Measurements from ENCODE around the gene THPO. TPM values are rescaled to one million over a fixed set of nuclear protein-coding genes. Genes with fewer than 3 reads are reported as not detected.

The THPO gene
- total and polyA plus RNA-seq, 9 of the 15 experiments (the other 6 are each of a cell fraction or from before 2014, with no cell fraction given), result 0.11 to 1.1 (median 0.35) TPM; not detected in 1

DNA sequence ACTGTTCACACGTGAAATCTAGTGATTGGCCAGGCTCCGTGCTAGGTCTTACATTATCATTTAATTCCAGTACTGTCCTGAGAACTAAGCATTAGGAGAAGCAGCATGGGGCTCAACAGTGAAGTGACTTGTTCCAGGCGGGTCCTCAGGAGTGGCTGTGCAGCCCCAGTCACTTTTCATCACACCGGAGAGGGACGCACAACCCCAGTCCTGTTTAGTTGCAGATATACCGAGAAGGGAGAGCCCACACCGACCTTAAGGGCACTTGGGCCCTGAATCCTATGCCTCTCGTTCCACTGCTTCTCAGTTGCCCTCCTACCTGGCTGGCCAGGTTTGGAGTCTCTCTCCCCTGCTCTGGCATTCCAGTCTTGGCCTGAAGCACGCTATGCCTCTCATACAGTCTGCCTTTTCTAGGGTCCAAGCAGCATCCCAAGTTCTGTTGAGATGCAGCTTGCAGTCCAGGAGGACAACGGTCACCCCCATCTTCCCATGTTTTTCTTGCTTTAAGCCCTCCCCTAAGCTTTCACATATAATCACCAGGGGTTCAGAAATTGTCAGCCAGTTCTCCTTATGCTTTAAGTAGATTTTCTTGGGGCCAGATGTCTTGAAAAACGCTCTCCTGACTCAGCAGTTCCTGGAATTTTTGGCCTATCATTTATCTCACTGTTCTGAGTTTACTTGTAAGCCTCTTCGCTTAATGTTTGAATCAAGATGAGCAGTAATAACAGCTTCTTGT is 30.5 kb downstream of the THPO start (continued):
- TF ChIP-seq TRIM24 (IDR thresholded peaks at IDR 0.05) (0 out of 4 replicates have a peak, but pooled peaks of 1 of the 2 experiments have one; percentile 34), ZFX (CRISPR knock-in tag; IDR thresholded peaks at IDR 0.05) (peak; percentile 29; the same call in 1 of the 2 replicates), ZNF174 (CRISPR knock-in tag; IDR thresholded peaks at IDR 0.05) (no peak), FOXK2 (conservative IDR thresholded peaks at IDR 0.05 in 1 of 2, IDR thresholded peaks at IDR 0.05 in 1 of 2; ENCODE audit: low read depth in 2 of 2) (peak in 1 of 2 experiments; percentile 29; a peak in 1 of 4 replicates), PHB (CRISPR knock-in tag; IDR thresholded peaks at IDR 0.05) (no peak), ZNF24 (IDR thresholded peaks at IDR 0.05) (no peak), DPF2 (IDR thresholded peaks at IDR 0.05) (peak; percentile 85; the same call in 1 of the 2 replicates), MAFF (IDR thresholded peaks at IDR 0.05; ENCODE audit: low read length) (peak; percentile 99), RB1 (IDR thresholded peaks at IDR 0.05; ENCODE audit: low read depth) (no peak), ZNF830 (CRISPR knock-in tag; IDR thresholded peaks at IDR 0.05) (no peak), HMGN3 (IDR thresholded peaks at IDR 0.05; ENCODE audit: borderline replicate concordance, extremely low read depth, insufficient read length, low read depth, low read length) (no peak), NR2C2 (CRISPR knock-in tag; IDR thresholded peaks at IDR 0.05) (no peak), NR2C2 (tag; IDR thresholded peaks at IDR 0.05) (0 out of 2 replicates have a peak, but pooled peaks have one; percentile 18), CBFB (CRISPR knock-in tag; IDR thresholded peaks at IDR 0.05) (0 out of 2 replicates have a peak, but pooled peaks have one; percentile 44), TCF3 (CRISPR knock-in tag; IDR thresholded peaks at IDR 0.05) (peak; percentile 51; the same call in 1 of the 2 replicates), NCOR1 (IDR thresholded peaks at IDR 0.05) (peak; percentile 51; the same call in 1 of the 2 replicates)
- TF ChIP-seq, protein P1, sequence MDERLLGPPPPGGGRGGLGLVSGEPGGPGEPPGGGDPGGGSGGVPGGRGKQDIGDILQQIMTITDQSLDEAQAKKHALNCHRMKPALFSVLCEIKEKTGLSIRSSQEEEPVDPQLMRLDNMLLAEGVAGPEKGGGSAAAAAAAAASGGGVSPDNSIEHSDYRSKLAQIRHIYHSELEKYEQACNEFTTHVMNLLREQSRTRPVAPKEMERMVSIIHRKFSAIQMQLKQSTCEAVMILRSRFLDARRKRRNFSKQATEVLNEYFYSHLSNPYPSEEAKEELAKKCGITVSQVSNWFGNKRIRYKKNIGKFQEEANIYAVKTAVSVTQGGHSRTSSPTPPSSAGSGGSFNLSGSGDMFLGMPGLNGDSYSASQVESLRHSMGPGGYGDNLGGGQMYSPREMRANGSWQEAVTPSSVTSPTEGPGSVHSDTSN (CRISPR knock-in tag; IDR thresholded peaks at IDR 0.05; ENCODE audit: low read depth), result no peak
- TF ChIP-seq, protein P1 (tag; conservative IDR thresholded peaks at IDR 0.05; ENCODE audit: low read depth), result 0 out of 2 replicates have a peak, but pooled peaks have one; percentile 8
- TF ChIP-seq, protein P2, sequence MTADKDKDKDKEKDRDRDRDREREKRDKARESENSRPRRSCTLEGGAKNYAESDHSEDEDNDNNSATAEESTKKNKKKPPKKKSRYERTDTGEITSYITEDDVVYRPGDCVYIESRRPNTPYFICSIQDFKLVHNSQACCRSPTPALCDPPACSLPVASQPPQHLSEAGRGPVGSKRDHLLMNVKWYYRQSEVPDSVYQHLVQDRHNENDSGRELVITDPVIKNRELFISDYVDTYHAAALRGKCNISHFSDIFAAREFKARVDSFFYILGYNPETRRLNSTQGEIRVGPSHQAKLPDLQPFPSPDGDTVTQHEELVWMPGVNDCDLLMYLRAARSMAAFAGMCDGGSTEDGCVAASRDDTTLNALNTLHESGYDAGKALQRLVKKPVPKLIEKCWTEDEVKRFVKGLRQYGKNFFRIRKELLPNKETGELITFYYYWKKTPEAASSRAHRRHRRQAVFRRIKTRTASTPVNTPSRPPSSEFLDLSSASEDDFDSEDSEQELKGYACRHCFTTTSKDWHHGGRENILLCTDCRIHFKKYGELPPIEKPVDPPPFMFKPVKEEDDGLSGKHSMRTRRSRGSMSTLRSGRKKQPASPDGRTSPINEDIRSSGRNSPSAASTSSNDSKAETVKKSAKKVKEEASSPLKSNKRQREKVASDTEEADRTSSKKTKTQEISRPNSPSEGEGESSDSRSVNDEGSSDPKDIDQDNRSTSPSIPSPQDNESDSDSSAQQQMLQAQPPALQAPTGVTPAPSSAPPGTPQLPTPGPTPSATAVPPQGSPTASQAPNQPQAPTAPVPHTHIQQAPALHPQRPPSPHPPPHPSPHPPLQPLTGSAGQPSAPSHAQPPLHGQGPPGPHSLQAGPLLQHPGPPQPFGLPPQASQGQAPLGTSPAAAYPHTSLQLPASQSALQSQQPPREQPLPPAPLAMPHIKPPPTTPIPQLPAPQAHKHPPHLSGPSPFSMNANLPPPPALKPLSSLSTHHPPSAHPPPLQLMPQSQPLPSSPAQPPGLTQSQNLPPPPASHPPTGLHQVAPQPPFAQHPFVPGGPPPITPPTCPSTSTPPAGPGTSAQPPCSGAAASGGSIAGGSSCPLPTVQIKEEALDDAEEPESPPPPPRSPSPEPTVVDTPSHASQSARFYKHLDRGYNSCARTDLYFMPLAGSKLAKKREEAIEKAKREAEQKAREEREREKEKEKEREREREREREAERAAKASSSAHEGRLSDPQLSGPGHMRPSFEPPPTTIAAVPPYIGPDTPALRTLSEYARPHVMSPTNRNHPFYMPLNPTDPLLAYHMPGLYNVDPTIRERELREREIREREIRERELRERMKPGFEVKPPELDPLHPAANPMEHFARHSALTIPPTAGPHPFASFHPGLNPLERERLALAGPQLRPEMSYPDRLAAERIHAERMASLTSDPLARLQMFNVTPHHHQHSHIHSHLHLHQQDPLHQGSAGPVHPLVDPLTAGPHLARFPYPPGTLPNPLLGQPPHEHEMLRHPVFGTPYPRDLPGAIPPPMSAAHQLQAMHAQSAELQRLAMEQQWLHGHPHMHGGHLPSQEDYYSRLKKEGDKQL (CRISPR knock-in tag; IDR thresholded peaks at IDR 0.05; ENCODE audit: borderline replicate concordance), result 0 out of 2 replicates have a peak, but pooled peaks have one; percentile 43
- TF ChIP-seq, protein P3, sequence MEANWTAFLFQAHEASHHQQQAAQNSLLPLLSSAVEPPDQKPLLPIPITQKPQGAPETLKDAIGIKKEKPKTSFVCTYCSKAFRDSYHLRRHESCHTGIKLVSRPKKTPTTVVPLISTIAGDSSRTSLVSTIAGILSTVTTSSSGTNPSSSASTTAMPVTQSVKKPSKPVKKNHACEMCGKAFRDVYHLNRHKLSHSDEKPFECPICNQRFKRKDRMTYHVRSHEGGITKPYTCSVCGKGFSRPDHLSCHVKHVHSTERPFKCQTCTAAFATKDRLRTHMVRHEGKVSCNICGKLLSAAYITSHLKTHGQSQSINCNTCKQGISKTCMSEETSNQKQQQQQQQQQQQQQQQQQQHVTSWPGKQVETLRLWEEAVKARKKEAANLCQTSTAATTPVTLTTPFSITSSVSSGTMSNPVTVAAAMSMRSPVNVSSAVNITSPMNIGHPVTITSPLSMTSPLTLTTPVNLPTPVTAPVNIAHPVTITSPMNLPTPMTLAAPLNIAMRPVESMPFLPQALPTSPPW (CRISPR knock-in tag; IDR thresholded peaks at IDR 0.05), result peak; percentile 21; the same call in 1 of the 2 replicates

Measured in K562 (cell line).